GM12878 (cell line): ENCODE data around the gene METTL8. TPM values are rescaled to one million over a fixed set of nuclear protein-coding genes. Genes with fewer than 3 reads are reported as not detected.
A peak's percentile ranks its signal among the peaks of the same experiment; 100 is the strongest.

Experiments
- ATF2 ChIP-seq: IDR thresholded peaks from 2 replicates; pipeline ENCODE4 v1.6.1; 2012; ENCODE audit warnings: low read length, inconsistent platforms
- BHLHE40 ChIP-seq, 2 experiments: fragments of 450-650 bp in 1 of 2; IDR thresholded peaks; 2 replicates each; pipeline ENCODE4 v1.6.1; 2011 to 2017; ENCODE audit warnings: low read depth in 2 of 2, borderline replicate concordance in 1 of 2, improper control_type of control experiment in 1 of 2, low read length in 1 of 2, mild to moderate bottlenecking in 1 of 2
- KDM1A ChIP-seq: fragments of 200-600 bp; sonication (generic); IDR thresholded peaks from 2 replicates; pipeline ENCODE4 v1.6.1; 2016; ENCODE audit warnings: borderline replicate concordance
- MEF2A ChIP-seq: IDR thresholded peaks from 2 replicates; pipeline ENCODE4 v1.6.1; 2011; ENCODE audit warnings: low read depth, mild to moderate bottlenecking, low read length, moderate library complexity; ENCODE audit not compliant: insufficient read depth
- MEF2B ChIP-seq: fragments of 450-650 bp; IDR thresholded peaks from 2 replicates; pipeline ENCODE4 v1.6.1; 2018; ENCODE audit warnings: mild to moderate bottlenecking, moderate library complexity; ENCODE audit not compliant: partially characterized antibody, poor library complexity, severe bottlenecking
- MLLT1 ChIP-seq: fragments of 450-650 bp; IDR thresholded peaks from 2 replicates; pipeline ENCODE4 v1.6.1; 2016; ENCODE audit warnings: mild to moderate bottlenecking
- MXI1 ChIP-seq: fragments of 150-350 bp; IDR thresholded peaks from 2 replicates; pipeline ENCODE4 v1.6.1; 2011; ENCODE audit warnings: low read depth, mild to moderate bottlenecking, inconsistent platforms, low read length, improper control_type of control experiment
- NFIC ChIP-seq: IDR thresholded peaks from 2 replicates; pipeline ENCODE4 v1.6.1; 2012; ENCODE audit warnings: low read depth, mild to moderate bottlenecking, inconsistent platforms, low read length, moderate library complexity
- NFYB ChIP-seq: IDR thresholded peaks from 2 replicates; pipeline ENCODE4 v1.6.1; 2011; ENCODE audit warnings: low read depth, mild to moderate bottlenecking, low read length, improper control_type of control experiment, moderate library complexity; ENCODE audit not compliant: insufficient read depth
- NR2F1 ChIP-seq: fragments of 450-650 bp; conservative IDR thresholded peaks from 2 replicates; pipeline ENCODE4 v1.6.1; 2017; ENCODE audit warnings: mild to moderate bottlenecking
- PML ChIP-seq: IDR thresholded peaks from 2 replicates; pipeline ENCODE4 v1.6.1; 2012; ENCODE audit warnings: low read length, inconsistent platforms
- RAD51 ChIP-seq: fragments of 450-650 bp; IDR thresholded peaks from 2 replicates; pipeline ENCODE4 v1.6.1; 2016; ENCODE audit warnings: moderate library complexity, mild to moderate bottlenecking, inconsistent platforms
- RELA ChIP-seq: fragments of 450-650 bp; IDR thresholded peaks from 2 replicates; pipeline ENCODE4 v1.8.0; 2014; ENCODE audit warnings: borderline replicate concordance; ENCODE audit not compliant: partially characterized antibody
- RELB ChIP-seq: fragments of 450-650 bp; IDR thresholded peaks from 2 replicates; pipeline ENCODE4 v1.6.1; 2017; ENCODE audit warnings: low read depth, mild to moderate bottlenecking, moderate library complexity
- SIN3A ChIP-seq: IDR thresholded peaks from 2 replicates; pipeline ENCODE4 v1.6.1; 2012; ENCODE audit warnings: low read depth, low read length, improper control_type of control experiment
- SIX5 ChIP-seq: IDR thresholded peaks from 2 replicates; pipeline ENCODE4 v1.6.1; 2011; ENCODE audit warnings: mild to moderate bottlenecking, low read depth, low read length, moderate library complexity; ENCODE audit not compliant: severe bottlenecking
- SMAD5 ChIP-seq: IDR thresholded peaks from 2 replicates; pipeline ENCODE4 v1.6.1; 2016; ENCODE audit warnings: antibody characterized with exemption, low read depth
- TBL1XR1 ChIP-seq: IDR thresholded peaks from 2 replicates; pipeline ENCODE4 v1.6.1; 2012; ENCODE audit warnings: low read depth, low read length, improper control_type of control experiment
- ZNF687 ChIP-seq: fragments of 450-650 bp; IDR thresholded peaks from 2 replicates; pipeline ENCODE4 v1.6.1; 2017; ENCODE audit warnings: mild to moderate bottlenecking, moderate library complexity
- polyA plus RNA-seq, 11 experiments: library from polyadenylated mRNA; depleted of rRNA in 4 of 11; unstranded in 6 of 11; stranded (reverse) in 5 of 11; fragments of >200 nt; fragmentation: Nextera tagmentation in 4 of 11; fragmentation: Illumina TruSeq in 1 of 11; extraction: Ambion mirVana in 4 of 11; extraction: Trizol in 1 of 11; gene quantifications; 1 replicate in 1 of 11; 2 replicates in 10 of 11; pipeline versions ENCODE4 v1.2.1 to v1.2.3, GENCODE V29; 2011 to 2016; ENCODE audit warnings: inconsistent platforms in 2 of 11, missing spikeins in 2 of 11, low read depth in 1 of 11
- total RNA-seq, 4 experiments: library from RNA; depleted of rRNA in 3 of 4; stranded (reverse); fragments of >200 nt in 3 of 4; fragmentation: Illumina TruSeq in 1 of 4; extraction: Trizol in 1 of 4; gene quantifications; 2 replicates each; pipeline versions ENCODE4 v1.2.1 to v1.2.3, GENCODE V29; 2013 to 2021

The METTL8 gene
- total and polyA plus RNA-seq, 10 of the 15 experiments (the other 5 are each of a cell fraction or from before 2014, with no cell fraction given): 30.8 to 96.3 (median 51.5) TPM

GRCh38 chr2:171323971-171324528, 109.7 kb downstream of the METTL8 start (continued):
- TF ChIP-seq ZNF687: peak; percentile 48
- peak; percentile 42; the same call in 1 of the 2 replicates for TF ChIP-seq ATF2
- no peak for TF ChIP-seq NR2F1
- TF ChIP-seq MEF2A: peak; percentile 88
- peak; percentile 48; the same call in 1 of the 2 replicates for TF ChIP-seq PML
- TF ChIP-seq RAD51: peak; percentile 87
- TF ChIP-seq TBL1XR1: 0 out of 2 replicates have a peak, but pooled peaks have one; percentile 1
- no peak for TF ChIP-seq NFYB
- 0 out of 2 replicates have a peak, but pooled peaks have one; percentile 17 for TF ChIP-seq RELB
- TF ChIP-seq RELA: peak; percentile 71
- TF ChIP-seq SIX5: no peak
- peak; percentile 82; the same call in 1 of the 2 replicates for TF ChIP-seq NFIC
- TF ChIP-seq KDM1A: no peak
- no peak for TF ChIP-seq SIN3A
- TF ChIP-seq MLLT1: 0 out of 2 replicates have a peak, but pooled peaks have one; percentile 3
- TF ChIP-seq SMAD5: no peak
- TF ChIP-seq BHLHE40 (IDR thresholded peaks at IDR 0.05; ENCODE audit: borderline replicate concordance in 1 of 2, low read depth in 2 of 2, low read length in 1 of 2): no peak; a peak in 1 of 4 replicates
- peak; percentile 80 for TF ChIP-seq MEF2B
- peak; percentile 37; the same call in 1 of the 2 replicates for TF ChIP-seq MXI1
